GM21515 (cell line): Measurements from ENCODE around the gene TSHZ1.

Experiments used
- ATAC-seq: cut with Tn5 transposase; IDR thresholded peaks from one replicate; pipeline ENCODE4 v1.9.1; 2021; ENCODE audit not compliant: unreplicated experiment

Gene TSHZ1

DNA sequence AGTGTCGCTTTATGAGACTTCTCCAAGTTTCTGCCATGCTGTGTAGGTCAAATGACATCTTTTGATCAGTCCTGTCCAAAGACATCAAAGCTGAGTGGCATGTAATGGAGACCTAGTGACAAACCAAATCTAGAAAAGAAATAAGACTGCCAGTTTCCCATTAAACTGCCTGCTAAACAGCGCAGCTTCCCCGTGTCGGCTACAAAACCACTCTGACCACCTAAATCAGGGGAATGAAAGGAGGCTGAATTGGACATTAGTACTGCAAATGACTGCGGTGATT, 57.7 kb downstream of the TSHZ1 start:
- no peak for ATAC-seq

GRCh38 chr18:75269124-75269680, 58.6 kb downstream of the TSHZ1 start:
- ATAC-seq = no peak

GRCh38 chr18:75269696-75270095, 59.1 kb downstream of the TSHZ1 start:
- no peak for ATAC-seq

GRCh38 chr18:75271952-75272351, 61.4 kb downstream of the TSHZ1 start:
- ATAC-seq = no peak

GRCh38 chr18:75273817-75274216, 63.2 kb downstream of the TSHZ1 start:
- no peak for ATAC-seq

GRCh38 chr18:75275226-75275625, 64.6 kb downstream of the TSHZ1 start:
- ATAC-seq = no peak

- ATAC-seq = no peak
Observed at GRCh38 chr18:75276818-75277609, 66.4 kb downstream of the TSHZ1 start.

GRCh38 chr18:75277610-75277928, 67.0 kb downstream of the TSHZ1 start:
- ATAC-seq = no peak

DNA sequence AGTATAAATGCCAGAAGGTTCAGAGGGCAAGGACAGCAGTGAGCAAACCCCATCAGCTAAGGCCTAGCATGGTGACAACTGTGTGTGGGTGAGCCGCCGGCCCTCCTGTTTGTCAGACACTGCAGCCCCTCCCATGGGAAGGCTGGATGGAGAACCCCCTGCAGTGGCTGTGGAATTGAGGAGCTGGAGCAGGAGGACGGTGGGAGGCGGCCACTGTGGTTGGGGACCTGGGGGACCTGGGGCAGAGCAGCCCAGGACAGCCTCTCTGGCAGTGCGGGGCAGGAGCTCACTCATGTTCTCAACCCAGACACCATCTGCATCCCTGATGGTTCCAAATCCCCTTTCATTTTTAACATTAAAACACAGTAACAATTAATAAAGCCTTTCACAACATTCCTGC, 68.8 kb downstream of the TSHZ1 start:
- ATAC-seq = no peak

DNA sequence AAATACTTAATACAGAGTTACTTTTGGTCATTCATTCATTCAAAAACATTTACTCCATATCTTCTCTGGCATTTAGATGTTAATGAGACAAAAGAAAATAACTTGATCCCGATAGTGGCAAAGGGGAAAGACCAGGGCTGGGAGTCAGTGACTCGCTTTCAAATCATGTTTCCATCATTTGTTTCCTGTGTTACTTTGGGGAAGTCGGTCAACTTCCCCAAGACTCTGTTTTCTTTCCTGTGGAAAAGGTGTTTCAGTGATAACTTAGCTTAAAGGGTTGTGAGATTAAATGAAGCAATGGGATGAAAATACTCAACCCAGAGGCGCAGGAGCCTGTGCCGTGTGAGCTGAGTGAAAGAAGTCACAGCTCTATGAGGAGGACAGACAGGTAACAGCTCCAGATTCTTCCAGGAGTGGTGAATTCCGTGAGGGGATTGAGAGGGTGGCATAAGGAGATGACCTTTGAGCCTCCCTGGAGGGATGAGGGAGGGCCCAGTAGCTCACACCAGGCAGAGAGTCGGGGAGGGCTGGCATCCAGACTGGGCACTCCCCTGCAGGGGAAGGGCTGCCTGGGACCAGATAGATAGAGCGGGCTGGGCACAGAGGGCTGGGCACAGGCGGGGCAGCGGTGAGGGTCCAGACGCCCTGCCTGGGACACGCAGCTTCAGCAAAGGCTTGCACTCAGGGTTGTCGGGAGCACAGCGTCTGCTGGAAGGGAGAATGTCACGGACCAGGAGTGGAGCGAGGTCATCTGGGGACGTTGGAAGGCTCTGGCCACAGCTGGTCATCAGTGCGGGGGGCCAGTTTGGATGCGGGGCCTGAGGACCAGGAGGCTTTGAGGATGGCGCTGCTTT, 70.1 kb downstream of the TSHZ1 start:
- no peak for ATAC-seq

GRCh38 chr18:75282746-75283145, 72.1 kb downstream of the TSHZ1 start:
- no peak for ATAC-seq

- ATAC-seq = no peak
Observed at GRCh38 chr18:75283731-75284130, 73.1 kb downstream of the TSHZ1 start.

DNA sequence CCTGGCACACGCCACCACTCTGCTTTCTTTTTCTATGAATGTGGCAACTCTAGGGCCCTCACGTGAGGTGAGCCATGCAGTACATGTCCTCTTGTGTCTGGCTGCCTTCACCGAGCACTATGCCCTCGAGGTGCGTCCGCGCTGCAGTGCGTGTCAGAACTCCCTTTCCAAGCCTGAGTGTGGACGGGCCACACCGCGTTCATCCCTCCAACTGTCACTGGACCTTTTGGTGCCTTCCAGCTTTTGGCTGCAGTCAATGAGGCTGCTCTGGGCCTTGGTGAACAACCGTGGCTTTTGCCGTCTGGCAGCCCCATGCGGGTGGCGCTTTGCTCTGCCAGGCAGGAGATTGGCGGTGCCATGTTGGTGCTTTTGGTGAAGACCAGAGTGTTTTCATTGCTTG, 74.0 kb downstream of the TSHZ1 start:
- no peak for ATAC-seq

DNA sequence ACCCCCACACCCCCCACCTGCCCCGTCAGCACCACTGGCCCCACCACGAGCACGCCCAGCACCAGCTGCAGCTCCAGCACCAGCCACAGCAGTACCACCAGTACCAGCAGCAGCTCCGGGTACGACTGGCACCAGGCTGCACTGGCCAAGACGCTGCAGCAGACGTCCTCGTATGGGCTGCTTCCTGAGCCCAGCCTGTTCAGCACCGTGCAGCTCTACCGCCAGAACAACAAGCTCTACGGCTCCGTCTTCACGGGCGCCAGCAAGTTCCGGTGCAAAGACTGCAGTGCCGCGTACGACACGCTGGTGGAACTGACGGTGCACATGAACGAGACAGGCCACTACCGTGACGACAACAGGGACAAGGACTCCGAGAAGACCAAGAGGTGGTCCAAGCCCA, 75.3 kb downstream of the TSHZ1 start:
- no peak for ATAC-seq

GRCh38 chr18:75287006-75287405, 76.4 kb downstream of the TSHZ1 start:
- no peak for ATAC-seq

DNA sequence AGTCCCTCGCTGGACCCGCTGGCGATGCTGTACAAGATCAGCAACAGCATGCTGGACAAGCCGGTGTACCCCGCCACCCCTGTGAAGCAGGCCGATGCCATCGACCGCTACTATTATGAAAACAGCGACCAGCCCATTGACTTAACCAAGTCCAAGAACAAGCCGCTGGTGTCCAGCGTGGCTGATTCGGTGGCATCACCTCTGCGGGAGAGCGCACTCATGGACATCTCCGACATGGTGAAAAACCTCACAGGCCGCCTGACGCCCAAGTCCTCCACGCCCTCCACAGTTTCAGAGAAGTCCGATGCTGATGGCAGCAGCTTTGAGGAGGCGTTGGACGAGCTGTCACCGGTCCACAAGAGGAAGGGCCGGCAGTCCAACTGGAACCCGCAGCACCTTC, 77.1 kb downstream of the TSHZ1 start:
- ATAC-seq = no peak

- ATAC-seq = no peak
Observed at GRCh38 chr18:75289761-75290160, 79.2 kb downstream of the TSHZ1 start.

DNA sequence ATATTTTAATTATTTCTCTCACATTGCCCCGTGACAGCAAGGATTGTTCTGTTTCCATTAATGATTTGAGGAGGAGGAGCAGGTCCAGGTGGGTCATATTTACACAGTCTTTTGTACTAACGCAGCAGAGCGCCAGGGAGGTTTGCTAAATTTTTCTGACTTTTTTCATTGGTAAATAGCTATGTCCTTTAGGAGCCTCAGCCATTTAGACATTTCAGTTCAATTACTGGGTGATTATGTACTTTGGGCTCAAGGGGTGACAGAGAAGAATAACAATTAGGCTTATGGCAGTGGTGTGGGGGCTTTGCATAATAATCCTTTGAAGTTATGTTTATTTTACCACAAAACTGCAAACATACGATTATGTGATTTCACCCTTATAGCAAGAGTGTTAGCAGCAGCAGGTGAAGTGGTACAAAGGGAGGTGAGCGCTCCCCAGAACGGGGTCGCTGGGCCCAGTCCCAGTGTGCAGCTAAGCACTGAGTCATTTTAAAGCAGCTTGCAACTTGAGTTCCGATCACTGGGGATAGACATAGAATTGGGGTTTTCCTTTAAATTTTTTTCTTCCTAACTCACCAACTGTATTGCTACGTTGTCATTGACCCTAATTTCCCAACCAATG, 80.3 kb downstream of the TSHZ1 start:
- ATAC-seq = no peak

DNA sequence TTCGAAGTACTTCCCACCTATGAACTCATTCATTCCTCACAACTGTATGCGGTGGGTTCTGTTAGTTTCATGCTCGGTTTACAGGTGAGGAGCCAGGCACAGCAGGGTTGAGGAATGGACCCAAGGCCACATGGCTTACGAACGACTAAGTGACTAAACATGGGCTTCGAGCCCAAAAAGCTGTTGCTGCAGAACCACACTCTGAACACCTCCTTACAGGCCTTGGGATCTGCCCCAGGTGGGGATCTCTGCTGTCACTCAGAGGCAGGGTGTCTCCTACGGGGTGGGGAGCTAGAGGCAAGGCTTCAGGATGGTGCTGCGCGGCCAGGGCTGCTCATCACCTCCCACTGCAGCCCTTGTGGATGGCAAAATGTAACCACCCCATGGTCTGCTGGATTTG, 80.9 kb downstream of the TSHZ1 start:
- ATAC-seq = no peak

DNA sequence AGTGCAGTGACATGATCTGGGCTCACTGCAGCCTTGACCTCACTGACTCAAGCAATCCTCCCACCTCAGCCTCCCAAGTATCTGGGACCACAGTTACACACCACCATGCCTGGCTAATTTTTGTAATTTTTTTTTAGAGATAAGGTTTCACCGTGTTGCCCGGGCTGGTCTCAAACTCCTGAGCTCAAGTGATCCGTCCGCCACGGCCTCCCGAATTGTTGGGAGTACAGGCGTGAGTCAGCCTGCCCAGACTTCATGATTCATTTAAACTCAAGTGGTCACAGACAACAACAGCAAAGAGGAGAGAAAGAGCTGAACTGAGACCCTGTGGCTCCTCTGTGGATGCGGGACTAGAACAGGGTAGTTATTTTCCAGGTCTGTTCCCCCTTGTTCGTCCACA, 83.0 kb downstream of the TSHZ1 start:
- ATAC-seq = no peak

GRCh38 chr18:75297731-75298130, 87.1 kb downstream of the TSHZ1 start:
- no peak for ATAC-seq
